Left lung (tissue), 10 donors: ENCODE measurements around the gene PIBF1. TPM values are rescaled to one million over a fixed set of nuclear protein-coding genes. Genes with fewer than 3 reads are reported as not detected.

Experiments used
- ATAC-seq: fragments of 200-7000 bp; cut with Tn5 transposase; one replicate; pipeline ENCODE4 v1.9.1; 2020; ENCODE audit warnings: moderate library complexity
- DNase-seq, 4 donors: peaks; one replicate each; pipeline ENCODE4 v3.0.0-alpha.2; 2013 to 2020
- H3K27ac ChIP-seq, 2 donors: fragments of 200-600 bp; sonication (generic) in 1 of 2; one replicate each; pipeline versions ENCODE4 v1.5.0 to v1.8.0; 2020 to 2021
- H3K27me3 ChIP-seq, 2 donors: fragments of 200-600 bp; sonication (generic) in 1 of 2; one replicate each; pipeline versions ENCODE4 v1.5.0 to v1.8.0; 2020 to 2021
- H3K36me3 ChIP-seq, 2 donors: fragments of 200-600 bp; sonication (generic) in 1 of 2; one replicate each; pipeline versions ENCODE4 v1.5.0 to v1.8.0; 2020 to 2021
- H3K4me1 ChIP-seq, 2 donors: fragments of 200-600 bp; one replicate each; pipeline ENCODE4 v1.8.0; 2021
- H3K4me3 ChIP-seq, 2 donors: fragments of 200-600 bp; sonication (generic) in 1 of 2; one replicate each; pipeline versions ENCODE4 v1.5.0 to v1.8.0; 2020 to 2021; ENCODE audit warnings: mild to moderate bottlenecking in 1 of 2
- H3K9me3 ChIP-seq, 2 donors: fragments of 200-600 bp; sonication (generic) in 1 of 2; one replicate each; pipeline versions ENCODE4 v1.5.0 to v1.8.0; 2020 to 2021
- intact Hi-C, 2 donors: fragments of 100-400 bp; cut with DNase I; formaldehyde crosslinking; loops; one replicate each; pipeline versions ENCODE4 v1.11.2 to v1.14.2; 2022
- polyA plus RNA-seq, 6 donors: library from polyadenylated mRNA; unstranded; fragments of 120-200 nt; gene quantifications; one replicate each; pipeline ENCODE4 v1.2.1, GENCODE V29; 2013; ENCODE audit not compliant: insufficient read length in 6 of 6
- total RNA-seq, 2 donors: library from RNA; stranded (reverse); fragmentation: NEBNext Ultra II Directional; extraction: Animal tissue kit (Norgen Biotek cat#: 25700); gene quantifications; one replicate each; pipeline ENCODE4 v1.2.1, GENCODE V29; 2021
- TF ChIP-seq, protein P1 (sequence below), 2 donors: fragments of 200-600 bp; sonication (generic) in 1 of 2; IDR thresholded peaks; one replicate each; pipeline versions ENCODE4 v1.5.0 to v1.8.0; 2021; ENCODE audit warnings: antibody characterized with exemption in 2 of 2
- donor health status: DM: no; HTN: yes; CAD: no.
- donor health status: DM: no; HTN: no; CAD: no.

Gene PIBF1
- total and polyA plus RNA-seq, 8 donors, result 20.7 to 52.6 (median 41.4) TPM

DNA sequence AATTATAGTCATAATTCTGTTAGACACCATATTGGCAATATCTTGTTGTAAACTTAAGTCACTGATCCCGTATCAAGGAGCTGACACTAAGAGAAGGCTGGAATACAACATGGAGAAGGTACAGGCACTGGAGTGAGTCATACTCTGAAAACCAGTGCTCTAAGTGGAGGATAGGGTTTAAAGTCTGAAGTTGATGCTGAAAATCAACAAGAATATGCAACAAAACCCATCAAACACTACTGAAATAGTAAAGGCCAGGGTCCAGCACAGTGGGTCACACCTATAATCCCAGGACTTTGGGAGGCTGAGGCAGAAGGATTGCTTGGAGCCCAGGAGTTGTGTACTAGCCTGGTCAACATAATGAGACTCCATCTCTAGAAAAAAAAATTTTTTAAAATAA, 203.7 kb downstream of the PIBF1 start:
- H3K4me1 ChIP-seq, result no peaks in the 10 kb centered on the region
- no peaks in the 10 kb centered on the region for H3K27me3 ChIP-seq
- DNase-seq (no peak), ATAC-seq (peak; percentile 9)
- H3K4me3 ChIP-seq, result no peak overlapping the region
- intact Hi-C loops, result no loop called here
- H3K36me3 ChIP-seq, result no peaks in the 10 kb centered on the region
- H3K9me3 ChIP-seq, result no peaks in the 10 kb centered on the region
- TF ChIP-seq, protein P1, sequence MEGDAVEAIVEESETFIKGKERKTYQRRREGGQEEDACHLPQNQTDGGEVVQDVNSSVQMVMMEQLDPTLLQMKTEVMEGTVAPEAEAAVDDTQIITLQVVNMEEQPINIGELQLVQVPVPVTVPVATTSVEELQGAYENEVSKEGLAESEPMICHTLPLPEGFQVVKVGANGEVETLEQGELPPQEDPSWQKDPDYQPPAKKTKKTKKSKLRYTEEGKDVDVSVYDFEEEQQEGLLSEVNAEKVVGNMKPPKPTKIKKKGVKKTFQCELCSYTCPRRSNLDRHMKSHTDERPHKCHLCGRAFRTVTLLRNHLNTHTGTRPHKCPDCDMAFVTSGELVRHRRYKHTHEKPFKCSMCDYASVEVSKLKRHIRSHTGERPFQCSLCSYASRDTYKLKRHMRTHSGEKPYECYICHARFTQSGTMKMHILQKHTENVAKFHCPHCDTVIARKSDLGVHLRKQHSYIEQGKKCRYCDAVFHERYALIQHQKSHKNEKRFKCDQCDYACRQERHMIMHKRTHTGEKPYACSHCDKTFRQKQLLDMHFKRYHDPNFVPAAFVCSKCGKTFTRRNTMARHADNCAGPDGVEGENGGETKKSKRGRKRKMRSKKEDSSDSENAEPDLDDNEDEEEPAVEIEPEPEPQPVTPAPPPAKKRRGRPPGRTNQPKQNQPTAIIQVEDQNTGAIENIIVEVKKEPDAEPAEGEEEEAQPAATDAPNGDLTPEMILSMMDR (IDR thresholded peaks at IDR 0.05), result no peak
- H3K27ac ChIP-seq, result no peak overlapping the region

DNA sequence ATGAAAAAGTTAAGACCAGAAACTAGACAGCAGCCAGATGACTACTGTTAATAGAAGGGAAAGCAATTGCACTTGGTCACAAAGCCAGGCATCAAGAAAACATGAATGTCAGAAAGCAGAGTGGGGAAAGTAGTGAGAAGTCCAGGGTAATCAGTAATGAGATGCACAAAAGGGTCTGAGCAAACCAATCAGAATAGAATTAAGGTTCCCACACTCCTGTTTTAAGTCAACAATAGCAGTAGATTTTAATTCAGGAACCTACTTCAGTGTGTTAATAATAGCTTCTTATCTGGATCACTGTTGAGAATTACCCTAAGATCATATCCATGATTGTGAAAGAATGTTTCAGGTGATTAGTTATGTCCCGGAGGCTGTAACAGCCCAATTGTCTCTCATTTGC, 204.3 kb downstream of the PIBF1 start:
- TF ChIP-seq, protein P1 (IDR thresholded peaks at IDR 0.05), result no peak
- H3K4me3 ChIP-seq, result no peak overlapping the region
- no peaks in the 10 kb centered on the region for H3K36me3 ChIP-seq
- H3K27ac ChIP-seq, result no peak overlapping the region
- peak; percentile 65 for ATAC-seq
- no peak for DNase-seq
- no peaks in the 10 kb centered on the region for H3K27me3 ChIP-seq
- H3K9me3 ChIP-seq, result no peaks in the 10 kb centered on the region
- intact Hi-C loops, result no loop called here
- no peaks in the 10 kb centered on the region for H3K4me1 ChIP-seq

DNA sequence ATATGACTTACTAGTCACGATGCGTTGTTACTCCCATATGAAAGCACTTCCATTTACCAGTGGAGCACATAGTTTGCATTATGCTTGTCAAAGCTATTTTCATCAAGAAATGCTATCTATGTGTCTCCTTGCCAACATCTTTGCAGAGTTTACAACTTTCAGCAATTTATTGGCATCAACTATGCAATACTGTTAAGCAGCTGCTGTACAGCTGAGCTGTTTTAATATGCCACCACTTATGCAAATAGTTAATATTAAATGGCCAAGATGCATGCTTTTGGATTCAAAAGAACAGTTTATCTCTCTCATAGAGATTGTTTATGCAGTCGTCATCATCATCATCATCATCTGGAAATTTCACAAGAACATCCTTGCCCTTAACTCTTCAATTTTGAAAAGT, 209.0 kb downstream of the PIBF1 start:
- no peaks in the 10 kb centered on the region for H3K9me3 ChIP-seq
- DNase-seq, result peak in 2 of 4 donors; percentile 23 to 24
- TF ChIP-seq, protein P1 (IDR thresholded peaks at IDR 0.05), result no peak
- H3K4me1 ChIP-seq, result no peaks in the 10 kb centered on the region
- intact Hi-C loops, result no loop called here
- peaks cover 0 to 7% of the 10 kb centered on the region in 2 donors for H3K36me3 ChIP-seq
- no peaks in the 10 kb centered on the region for H3K27me3 ChIP-seq
- H3K27ac ChIP-seq, result no peak overlapping the region
- ATAC-seq, result no peak
- no peak overlapping the region for H3K4me3 ChIP-seq

DNA sequence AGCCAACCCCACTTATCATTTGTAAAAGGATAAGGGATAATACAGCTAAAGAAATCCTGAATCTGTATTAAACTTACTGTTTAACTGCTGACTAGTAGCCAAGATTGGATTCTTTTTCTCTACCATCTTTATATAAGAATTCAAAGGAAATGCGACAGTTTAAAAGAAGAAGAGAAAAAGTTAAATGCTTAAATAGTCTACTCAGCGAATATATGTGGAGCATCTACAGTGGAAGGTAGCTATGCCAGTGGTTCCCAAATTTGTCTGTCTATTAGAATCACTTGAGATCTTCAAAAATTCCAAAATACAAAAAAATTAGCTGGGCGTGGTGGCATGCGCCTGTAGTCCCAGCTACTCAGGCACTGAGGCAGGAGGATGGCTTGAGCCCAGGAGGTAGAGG, 216.1 kb downstream of the PIBF1 start:
- Histone ChIP-seq H3K4me3 (no peak overlapping the region), H3K27ac (no peak overlapping the region), H3K9me3 (no peaks in the 10 kb centered on the region), H3K36me3 (peaks cover 0 to 5% of the 10 kb centered on the region in 2 donors), H3K4me1 (no peaks in the 10 kb centered on the region), H3K27me3 (no peaks in the 10 kb centered on the region)
- ATAC-seq (no peak), DNase-seq (no peak)
- intact Hi-C loops, result no loop called here
- TF ChIP-seq, protein P1 (IDR thresholded peaks at IDR 0.05), result no peak

DNA sequence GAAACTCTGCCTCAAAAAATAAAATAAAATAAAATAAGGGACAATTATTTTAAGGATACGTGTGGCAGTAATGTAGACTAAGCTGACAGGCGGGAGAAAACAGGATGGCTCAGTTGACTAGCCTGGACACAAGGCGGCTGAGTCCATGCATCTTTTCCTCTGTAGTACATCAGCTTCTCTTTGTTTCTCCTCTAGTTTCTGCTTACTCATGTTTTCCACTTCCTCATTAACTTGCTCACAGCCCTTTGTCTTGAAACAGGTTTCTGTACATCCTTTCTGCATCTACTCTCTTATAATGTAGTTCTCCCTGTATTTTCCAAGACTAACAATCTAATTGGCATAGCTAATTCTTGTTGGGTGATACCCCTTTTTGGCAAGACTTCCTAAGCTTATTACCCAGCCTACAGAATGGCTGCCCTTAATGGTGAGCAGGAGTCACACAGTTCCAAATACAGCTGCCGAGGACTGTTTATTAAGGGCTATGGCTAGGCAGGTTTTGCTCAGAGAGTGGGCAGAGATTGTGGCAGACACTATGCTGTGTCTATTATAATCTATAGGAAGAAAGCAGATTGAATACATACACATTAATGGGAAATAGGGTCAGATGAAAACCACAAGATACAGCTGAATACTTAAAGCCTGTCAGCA, 218.2 kb downstream of the PIBF1 start:
- intact Hi-C loops, result no loop called here
- Histone ChIP-seq H3K4me3 (no peak overlapping the region), H3K27ac (peak overlapping the region in 1 of 2 donors; percentile 38), H3K36me3 (peaks cover 0 to 19% of the 10 kb centered on the region in 2 donors), H3K4me1 (no peaks in the 10 kb centered on the region), H3K9me3 (no peaks in the 10 kb centered on the region), H3K27me3 (no peaks in the 10 kb centered on the region)
- ATAC-seq (peak; percentile 53), DNase-seq (peak in 1 of 4 donors; percentile 3)
- TF ChIP-seq, protein P1 (IDR thresholded peaks at IDR 0.05), result no peak
